Activated CD4-positive, alpha-beta T cell treated with anti-CD3 and anti-CD28 coated beads, Interleukin-10, Interleukin-2, amounts not matched to agents 100 ng/mL and 50 ng/mL, durations not matched to agents 16 hours and 8 hours (primary cell): ENCODE results near the gene SMYD3.
A peak's percentile ranks its signal among the peaks of the same experiment; 100 is the strongest.

ENCODE experiments used
- DNase-seq: peaks from one replicate; pipeline ENCODE4 v3.0.0-alpha.2; 2020

SMYD3 gene

GRCh38 chr1:246002725-246003441 is 504.2 kb downstream of the SMYD3 start:
- DNase-seq = peak; percentile 78

GRCh38 chr1:246001837-246002230 is 505.2 kb downstream of the SMYD3 start:
- DNase-seq = no peak

GRCh38 chr1:246001142-246001836 is 505.8 kb downstream of the SMYD3 start:
- no peak for DNase-seq

GRCh38 chr1:246000638-246001015 is 506.5 kb downstream of the SMYD3 start:
- DNase-seq = no peak

DNA sequence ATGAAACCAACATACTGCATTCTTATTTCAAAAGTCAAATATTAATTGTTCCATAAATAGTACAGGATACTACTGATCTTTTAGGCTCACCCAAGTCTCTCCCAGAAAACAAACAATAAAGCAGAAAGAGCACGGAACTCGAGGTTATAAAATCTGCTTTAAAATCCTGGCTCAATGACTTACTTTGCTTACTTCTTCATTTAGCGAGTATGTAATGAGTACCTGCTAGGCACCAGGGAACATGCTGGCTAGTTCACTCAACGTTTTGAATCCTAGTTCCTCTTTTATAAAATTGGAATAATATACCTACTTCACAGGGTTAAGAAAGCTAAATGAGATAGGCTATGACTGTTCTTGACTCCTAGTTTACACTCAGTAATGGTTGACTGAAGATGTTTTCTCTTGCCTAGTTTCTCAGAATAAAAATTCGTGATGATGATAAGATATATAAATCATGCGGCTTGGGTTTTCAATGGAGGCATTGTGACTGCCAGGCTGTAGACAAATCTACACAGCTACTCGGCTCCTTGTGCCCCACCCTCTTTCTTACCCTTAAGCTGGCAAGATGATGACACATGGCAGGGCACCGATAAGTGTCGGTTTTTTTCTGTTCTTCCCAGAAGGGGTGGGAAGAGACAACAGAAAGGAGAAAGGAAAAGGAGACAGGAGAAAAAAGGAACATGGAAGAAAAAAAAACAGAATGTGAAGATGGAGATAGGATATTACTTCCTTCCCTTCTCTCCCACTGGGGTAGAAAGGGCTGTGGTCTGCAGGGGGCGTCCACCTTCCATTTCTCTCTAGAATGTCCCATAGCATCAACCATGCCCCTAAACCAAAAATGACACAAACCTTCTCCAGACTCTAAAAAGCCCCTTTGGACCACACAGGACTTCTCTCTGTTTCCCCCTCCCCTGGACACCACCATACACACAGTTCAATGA is 507.1 kb downstream of the SMYD3 start:
- no peak for DNase-seq

DNA sequence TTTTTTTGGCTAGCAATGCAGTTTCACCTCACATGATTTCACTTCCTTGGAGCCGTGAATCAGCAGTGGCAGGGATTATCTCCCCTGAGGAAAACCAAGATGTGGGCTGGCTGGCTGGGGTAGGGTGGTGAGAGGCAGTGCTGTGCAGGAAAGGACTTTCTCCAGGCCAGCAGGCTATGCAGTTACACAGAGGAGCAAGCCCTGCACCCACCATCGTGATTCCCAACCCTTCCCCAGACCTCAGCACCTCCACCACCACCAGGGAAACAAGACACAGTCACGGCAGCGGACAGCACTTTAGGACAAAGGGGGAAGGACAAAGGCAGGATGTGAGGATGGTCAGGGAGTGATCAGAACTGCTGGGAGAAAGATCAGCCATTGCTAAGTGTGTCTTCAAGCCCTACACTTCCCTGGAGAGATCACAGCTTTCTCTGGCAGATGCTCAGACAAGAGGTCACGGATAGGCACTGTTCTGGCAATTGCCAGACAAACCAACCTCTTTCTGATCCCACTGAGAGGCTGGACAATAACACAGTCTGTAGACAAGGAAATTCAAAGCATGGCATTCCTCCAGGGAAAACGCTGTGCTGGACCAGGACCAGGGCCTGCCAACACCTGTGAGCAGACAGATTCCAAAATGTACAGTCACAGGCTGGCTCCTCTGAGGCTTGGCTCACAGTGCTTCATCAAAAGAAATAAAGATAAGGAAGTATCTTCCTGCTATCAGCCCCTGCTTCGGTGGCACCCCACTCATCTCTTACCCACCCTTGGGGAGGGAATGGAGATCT is 509.4 kb downstream of the SMYD3 start:
- no peak for DNase-seq

DNA sequence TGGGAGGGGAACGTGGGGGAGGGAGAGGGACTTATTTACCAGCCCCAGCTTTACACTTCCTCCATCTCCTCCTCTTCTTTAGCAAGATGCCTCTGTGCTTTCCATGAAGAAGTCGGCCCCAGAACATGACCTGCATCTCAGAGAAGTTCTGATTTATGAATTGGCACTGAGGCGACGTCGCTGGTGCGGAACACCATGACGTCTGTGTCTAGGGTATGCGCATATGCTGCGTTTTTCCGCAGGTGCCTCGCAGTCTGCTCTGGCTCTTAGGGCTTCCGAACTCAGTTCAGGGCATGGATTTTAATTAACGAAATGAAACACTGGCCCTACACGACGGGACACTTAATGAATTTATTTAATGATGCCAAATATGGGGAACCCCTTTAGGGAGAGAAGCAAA is 510.3 kb downstream of the SMYD3 start:
- no peak for DNase-seq

GRCh38 chr1:245995474-245995873 is 511.6 kb downstream of the SMYD3 start:
- no peak for DNase-seq

DNA sequence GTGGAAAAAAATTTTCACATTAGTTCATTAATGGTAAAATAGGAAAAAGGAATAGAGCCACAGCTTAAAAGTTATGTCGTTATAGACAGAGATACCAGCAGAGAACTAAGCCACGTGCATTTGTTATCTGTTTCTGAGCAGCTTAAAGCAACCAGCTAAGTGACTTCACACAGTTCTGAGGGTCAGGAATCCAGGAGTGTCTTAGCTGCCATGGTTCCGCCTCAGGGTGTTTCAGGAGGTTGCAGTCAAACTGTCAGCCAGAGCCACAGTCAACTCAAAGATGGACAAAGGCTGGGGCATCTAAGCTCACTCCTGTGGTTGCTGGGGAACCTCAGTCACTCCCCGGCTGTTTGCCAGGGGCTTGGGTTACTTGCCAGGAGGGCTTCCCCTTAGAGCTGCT is 515.8 kb downstream of the SMYD3 start:
- no peak for DNase-seq

DNA sequence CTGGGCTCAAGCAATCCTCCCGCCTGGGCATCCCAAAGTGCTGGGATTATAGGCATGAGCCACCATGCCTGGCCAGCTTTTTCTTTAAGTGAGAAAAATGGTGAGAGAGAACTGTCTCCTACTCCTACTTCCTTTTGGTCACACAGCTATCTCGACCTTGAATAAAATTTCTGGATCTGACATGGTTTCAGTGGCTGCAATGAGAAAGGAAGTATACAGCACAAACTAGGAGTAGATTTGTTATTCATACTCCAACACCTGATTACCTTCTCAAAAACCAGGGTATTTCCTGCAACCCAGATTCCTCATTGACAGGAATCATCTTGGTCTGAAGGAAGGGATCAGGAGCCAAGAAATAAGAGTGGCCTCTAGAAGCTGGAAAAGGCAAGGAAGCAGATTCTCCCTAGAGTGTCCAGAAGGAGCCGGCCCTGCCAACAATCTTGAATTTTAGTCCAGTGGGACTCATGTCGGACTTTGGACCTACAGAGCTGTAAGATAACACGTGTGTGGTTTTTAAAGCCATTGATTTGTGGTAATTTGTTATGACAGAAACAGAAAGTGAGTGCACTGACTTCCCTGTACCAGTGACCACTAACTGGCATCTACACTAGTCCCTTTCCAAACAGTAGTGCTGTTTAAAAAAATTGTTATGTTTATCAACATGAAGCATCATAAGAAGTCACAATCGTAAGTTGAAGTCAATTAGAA is 516.6 kb downstream of the SMYD3 start:
- DNase-seq = no peak

- no peak for DNase-seq
Measured at GRCh38 chr1:245988393-245989078, 518.5 kb downstream of the SMYD3 start.

- DNase-seq = no peak
Measured at GRCh38 chr1:245987997-245988392, 519.1 kb downstream of the SMYD3 start.

DNA sequence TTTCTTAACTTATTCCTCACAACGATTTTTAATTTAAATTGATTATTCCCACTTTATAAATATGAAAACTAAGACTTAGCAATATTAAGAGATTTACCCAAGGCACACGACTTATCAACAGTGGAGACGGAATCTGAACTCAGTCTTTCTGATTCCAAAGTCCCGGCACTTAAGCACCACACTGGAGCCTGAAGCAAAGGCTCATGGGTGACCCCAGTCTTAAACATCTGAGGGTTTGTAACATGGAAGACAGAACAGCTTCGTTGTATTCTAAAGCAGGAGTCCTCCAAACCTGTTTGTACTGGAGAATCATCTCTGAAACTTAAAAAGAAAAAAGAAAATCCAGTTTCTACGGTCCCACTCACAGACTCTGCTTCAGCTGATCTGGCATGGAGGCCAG is 519.5 kb downstream of the SMYD3 start:
- DNase-seq = no peak

GRCh38 chr1:245987219-245987545 is 519.9 kb downstream of the SMYD3 start:
- DNase-seq = no peak

DNA sequence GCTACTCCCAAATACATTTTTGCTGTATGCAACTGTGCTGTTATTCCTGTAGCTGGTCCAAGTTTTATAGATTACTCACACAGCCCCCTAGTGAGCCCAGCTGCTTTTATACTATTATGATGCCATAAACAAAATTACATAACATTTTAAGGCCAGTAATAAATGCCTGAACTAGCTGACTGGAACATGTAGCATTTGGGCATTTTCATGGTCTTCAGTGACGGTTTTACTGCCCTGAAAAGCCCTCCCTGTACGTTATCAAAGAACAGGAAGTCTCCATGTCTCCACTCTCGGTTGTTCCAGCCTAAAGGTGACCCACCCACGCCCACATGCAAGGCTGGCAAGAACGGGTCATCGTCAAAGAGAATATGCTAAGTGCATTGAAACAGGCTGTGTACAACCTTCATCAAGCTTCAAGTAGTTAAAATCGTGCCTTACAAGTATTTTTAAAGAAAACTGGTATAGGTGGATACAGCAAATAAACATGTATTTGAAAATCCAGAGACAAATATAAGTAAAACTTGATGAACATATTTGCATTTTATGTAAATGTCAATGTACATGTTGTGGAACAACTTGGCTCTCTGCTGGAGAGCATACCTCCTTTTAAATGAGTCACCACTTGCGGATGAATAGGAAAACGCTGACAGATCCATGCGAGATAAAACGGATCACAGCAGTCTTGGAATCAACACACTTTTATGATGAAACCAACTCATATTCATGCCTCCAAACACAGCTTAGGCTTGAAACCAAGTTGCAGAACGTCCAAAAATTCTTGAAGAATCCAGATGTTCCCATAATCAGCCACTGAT is 520.5 kb downstream of the SMYD3 start:
- no peak for DNase-seq

GRCh38 chr1:245984390-245985155 is 522.5 kb downstream of the SMYD3 start:
- DNase-seq = peak; percentile 26

- DNase-seq = no peak
Measured at GRCh38 chr1:245983294-245983967, 523.6 kb downstream of the SMYD3 start.

- DNase-seq = no peak
Measured at GRCh38 chr1:245979589-245979988, 527.5 kb downstream of the SMYD3 start.

DNA sequence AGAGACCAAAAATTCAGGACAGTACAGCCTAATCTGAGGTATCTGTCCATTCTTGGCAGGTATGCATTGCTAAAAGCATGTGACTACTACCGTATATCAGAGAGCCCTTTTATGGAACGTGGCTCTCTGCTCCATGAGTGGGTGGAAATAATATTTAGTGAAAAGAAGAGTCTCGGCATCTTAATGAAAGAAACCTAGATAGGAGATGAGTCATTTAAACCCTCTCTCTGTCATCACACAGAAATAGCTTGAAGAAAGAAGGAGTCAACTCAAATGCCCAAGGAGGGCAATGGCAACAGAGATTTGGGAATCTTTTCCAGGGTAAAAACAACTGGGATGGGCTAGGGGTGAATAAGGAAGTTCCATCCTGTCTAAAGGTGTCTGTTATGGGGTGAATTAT is 528.2 kb downstream of the SMYD3 start:
- DNase-seq = no peak
